Stimulated activated CD8-positive, alpha-beta memory T cell treated with anti-CD3 and anti-CD28 coated beads, Interleukin-15, amount 100 ng/mL, for 24 hours (primary cell): ENCODE data around the gene ROCK2.

Experiments used
- DNase-seq: peaks from one replicate; pipeline ENCODE4 v3.0.0-alpha.2; 2020; ENCODE audit warnings: low read depth

Gene ROCK2

GRCh38 chr2:11310212-11310611 lies 34.2 kb downstream of the ROCK2 start:
- no peak for DNase-seq

GRCh38 chr2:11309706-11310105 lies 34.7 kb downstream of the ROCK2 start:
- DNase-seq = no peak

- DNase-seq = no peak
These were observed 36.5 kb downstream of the ROCK2 start for GRCh38 chr2:11307764-11308415.

GRCh38 chr2:11305958-11306357 lies 38.5 kb downstream of the ROCK2 start:
- DNase-seq = no peak

GRCh38 chr2:11305338-11305737 lies 39.1 kb downstream of the ROCK2 start:
- no peak for DNase-seq

GRCh38 chr2:11304476-11304875 lies 40.0 kb downstream of the ROCK2 start:
- no peak for DNase-seq

GRCh38 chr2:11303290-11304013 lies 41.0 kb downstream of the ROCK2 start:
- DNase-seq = no peak

GRCh38 chr2:11299439-11299838 lies 45.0 kb downstream of the ROCK2 start:
- DNase-seq = no peak

- DNase-seq = no peak
These were observed 45.8 kb downstream of the ROCK2 start for GRCh38 chr2:11298592-11298991.

- DNase-seq = no peak
These were observed 48.0 kb downstream of the ROCK2 start for GRCh38 chr2:11296401-11296800.

GRCh38 chr2:11292464-11293255 lies 51.8 kb downstream of the ROCK2 start:
- no peak for DNase-seq

- DNase-seq = no peak
These were observed 53.7 kb downstream of the ROCK2 start for GRCh38 chr2:11290713-11291112.

- no peak for DNase-seq
These were observed 54.2 kb downstream of the ROCK2 start for GRCh38 chr2:11290211-11290610.

- DNase-seq = no peak
These were observed 56.0 kb downstream of the ROCK2 start for GRCh38 chr2:11288431-11288830.

GRCh38 chr2:11286749-11287148 lies 57.7 kb downstream of the ROCK2 start:
- DNase-seq = no peak

- no peak for DNase-seq
These were observed 58.1 kb downstream of the ROCK2 start for GRCh38 chr2:11286323-11286722.

- DNase-seq = no peak
These were observed 58.9 kb downstream of the ROCK2 start for GRCh38 chr2:11285499-11285898.

- no peak for DNase-seq
These were observed 63.2 kb downstream of the ROCK2 start for GRCh38 chr2:11281186-11281585.

- no peak for DNase-seq
These were observed 63.7 kb downstream of the ROCK2 start for GRCh38 chr2:11280713-11281112.

- DNase-seq = no peak
These were observed 65.0 kb downstream of the ROCK2 start for GRCh38 chr2:11279398-11279797.

GRCh38 chr2:11278219-11278618 lies 66.2 kb downstream of the ROCK2 start:
- DNase-seq = no peak

- DNase-seq = no peak
These were observed 68.5 kb downstream of the ROCK2 start for GRCh38 chr2:11275910-11276309.

- no peak for DNase-seq
These were observed 73.5 kb downstream of the ROCK2 start for GRCh38 chr2:11270891-11271290.
